Trophoblast cell (in vitro differentiated cells and primary cell): Measurements from ENCODE around the gene ABTB2.

Source experiments
- DNase-seq, 2 donors: peaks; one replicate each; pipeline ENCODE4 v3.0.0-alpha.2; 2016
- H2AFZ ChIP-seq: 2 replicates; pipeline ENCODE4 v1.6.1; 2013; ENCODE audit warnings: low read length, moderate library complexity, mild to moderate bottlenecking; ENCODE audit not compliant: insufficient read depth, poor library complexity
- H2AK5ac ChIP-seq: 2 replicates; pipeline ENCODE4 v1.6.1; 2013; ENCODE audit warnings: mild to moderate bottlenecking, low read length
- H2BK120ac ChIP-seq: 2 replicates; pipeline ENCODE4 v1.6.1; 2013; ENCODE audit warnings: low read length, mild to moderate bottlenecking, moderate library complexity; ENCODE audit not compliant: insufficient read depth, poor library complexity
- H2BK12ac ChIP-seq: 2 replicates; pipeline ENCODE4 v1.6.1; 2013; ENCODE audit warnings: mild to moderate bottlenecking, low read length, moderate library complexity
- H2BK5ac ChIP-seq: 2 replicates; pipeline ENCODE4 v1.6.1; 2013; ENCODE audit warnings: low read length, low read depth, moderate library complexity, mild to moderate bottlenecking; ENCODE audit not compliant: poor library complexity
- H3K14ac ChIP-seq: 2 replicates; pipeline ENCODE4 v1.6.1; 2013; ENCODE audit warnings: mild to moderate bottlenecking, low read length
- H3K18ac ChIP-seq: 2 replicates; pipeline ENCODE4 v1.6.1; 2013; ENCODE audit warnings: mild to moderate bottlenecking, low read length
- H3K23ac ChIP-seq: 2 replicates; pipeline ENCODE4 v1.6.1; 2013; ENCODE audit warnings: low read length
- H3K27ac ChIP-seq: 2 replicates; pipeline ENCODE4 v1.5.1; 2013; ENCODE audit warnings: low read depth, mild to moderate bottlenecking, inconsistent platforms, low read length, moderate library complexity
- H3K27me3 ChIP-seq: 2 replicates; pipeline ENCODE4 v1.6.1; 2013; ENCODE audit warnings: inconsistent platforms, mild to moderate bottlenecking, low read length, moderate library complexity; ENCODE audit not compliant: insufficient read depth
- H3K36me3 ChIP-seq, 2 experiments: 1 replicate in 1 of 2; 2 replicates in 1 of 2; pipeline ENCODE4 v1.6.1; 2013; ENCODE audit warnings: low read length in 2 of 2, mild to moderate bottlenecking in 2 of 2, moderate library complexity in 1 of 2; ENCODE audit not compliant: insufficient read depth in 2 of 2, control insufficient read depth in 1 of 2
- H3K4ac ChIP-seq: 2 replicates; pipeline ENCODE4 v1.6.1; 2013; ENCODE audit warnings: low read depth, mild to moderate bottlenecking, low read length, moderate library complexity
- H3K4me1 ChIP-seq, 2 experiments: 1 replicate in 1 of 2; 2 replicates in 1 of 2; pipeline ENCODE4 v1.6.1; 2013; ENCODE audit warnings: low read length in 2 of 2, mild to moderate bottlenecking in 2 of 2, moderate library complexity in 1 of 2; ENCODE audit not compliant: insufficient read depth in 2 of 2, control insufficient read depth in 1 of 2
- H3K4me2 ChIP-seq: 2 replicates; pipeline ENCODE4 v1.6.1; 2013; ENCODE audit warnings: inconsistent platforms, mild to moderate bottlenecking, low read length, moderate library complexity
- H3K4me3 ChIP-seq: 2 replicates; pipeline ENCODE4 v1.5.1; 2013; ENCODE audit warnings: mild to moderate bottlenecking, low read depth, low read length, inconsistent platforms
- H3K79me1 ChIP-seq: one replicate; pipeline ENCODE4 v1.6.1; 2013; ENCODE audit warnings: low read length
- H3K79me2 ChIP-seq: 2 replicates; pipeline ENCODE4 v1.6.1; 2013; ENCODE audit warnings: low read length, mild to moderate bottlenecking; ENCODE audit not compliant: control insufficient read depth, insufficient read depth, poor library complexity
- H3K9ac ChIP-seq: 2 replicates; pipeline ENCODE4 v1.6.1; 2013; ENCODE audit warnings: mild to moderate bottlenecking, low read length
- H3K9me3 ChIP-seq: 2 replicates; pipeline ENCODE4 v1.6.1; 2013; ENCODE audit warnings: low read depth, mild to moderate bottlenecking, control low read depth, inconsistent platforms, low read length; ENCODE audit not compliant: insufficient read depth
- H4K12ac ChIP-seq: 2 replicates; pipeline ENCODE4 v1.6.1; 2013; ENCODE audit warnings: low read depth, mild to moderate bottlenecking, low read length, moderate library complexity
- H4K8ac ChIP-seq: 2 replicates; pipeline ENCODE4 v1.6.1; 2013; ENCODE audit warnings: low read depth, mild to moderate bottlenecking, low read length, moderate library complexity
- H4K91ac ChIP-seq: one replicate; pipeline ENCODE4 v1.6.1; 2013; ENCODE audit warnings: low read depth, mild to moderate bottlenecking, low read length, moderate library complexity
- WGBS: extraction: QIAGEN DNeasy Blood & Tissue Kit; methylation state at CpG from one replicate; pipeline ENCODE4 v1.1.7; 2013; ENCODE audit warnings: missing lambda C conversion rate; ENCODE audit not compliant: insufficient read length, insufficient coverage; ENCODE audit errors: extremely low coverage; 5-methylcytosine and 5-hydroxymethylcytosine counted together

The ABTB2 gene

GRCh38 chr11:34382532-34383276, 24.9 kb upstream of the ABTB2 start:
- Histone ChIP-seq H3K79me1 (no peaks in the 10 kb centered on the region), H3K14ac (no peak overlapping the region), H3K4me3 (no peak overlapping the region), H3K18ac (no peak overlapping the region), H3K27ac (no peak overlapping the region), H3K4me1 (no peaks in the 10 kb centered on the region), H2AFZ (no peak overlapping the region), H2BK5ac (no peak overlapping the region), H3K4me2 (no peak overlapping the region), H3K27me3 (no peaks in the 10 kb centered on the region), H2AK5ac (no peak overlapping the region), H3K9ac (no peak overlapping the region), H4K8ac (no peak overlapping the region), H3K36me3 (no peaks in the 10 kb centered on the region), H3K9me3 (no peaks in the 10 kb centered on the region), H2BK12ac (no peak overlapping the region), H3K23ac (no peak overlapping the region), H4K91ac (no peak overlapping the region), H2BK120ac (no peak overlapping the region), H4K12ac (no peak overlapping the region), H3K4ac (no peak overlapping the region), H3K79me2 (no peaks in the 10 kb centered on the region)
- WGBS = no CpG with 5 or more reads among the region's 5 CpGs
- no peak for DNase-seq

- H3K4me1 ChIP-seq = no peaks in the 10 kb centered on the region
- no peak overlapping the region for H3K4ac ChIP-seq
- H3K9me3 ChIP-seq = peaks cover 3% of the 10 kb centered on the region
- H3K27ac ChIP-seq = no peak overlapping the region
- H3K14ac ChIP-seq = no peak overlapping the region
- H3K9ac ChIP-seq = no peak overlapping the region
- no peaks in the 10 kb centered on the region for H3K79me1 ChIP-seq
- H3K27me3 ChIP-seq = no peaks in the 10 kb centered on the region
- no peak overlapping the region for H2BK12ac ChIP-seq
- H2AK5ac ChIP-seq = no peak overlapping the region
- no CpG with 5 or more reads among the region's 1 CpG for WGBS
- H4K12ac ChIP-seq = no peak overlapping the region
- H3K79me2 ChIP-seq = no peaks in the 10 kb centered on the region
- no peak overlapping the region for H2BK120ac ChIP-seq
- H3K4me3 ChIP-seq = no peak overlapping the region
- no peak overlapping the region for H3K23ac ChIP-seq
- H4K8ac ChIP-seq = no peak overlapping the region
- H4K91ac ChIP-seq = no peak overlapping the region
- H3K18ac ChIP-seq = no peak overlapping the region
- H3K36me3 ChIP-seq = peaks cover 0 to 2% of the 10 kb centered on the region in 2 experiments
- H2BK5ac ChIP-seq = no peak overlapping the region
- no peak overlapping the region for H2AFZ ChIP-seq
- no peak for DNase-seq
- H3K4me2 ChIP-seq = no peak overlapping the region
These were observed 24.0 kb upstream of the ABTB2 start for GRCh38 chr11:34381775-34382174.

- no peak overlapping the region for H2BK5ac ChIP-seq
- no peak overlapping the region for H2BK120ac ChIP-seq
- H3K4me3 ChIP-seq = no peak overlapping the region
- H3K27ac ChIP-seq = no peak overlapping the region
- no peak overlapping the region for H4K8ac ChIP-seq
- no peak overlapping the region for H2AFZ ChIP-seq
- no peak overlapping the region for H4K12ac ChIP-seq
- peaks cover 3% of the 10 kb centered on the region for H3K9me3 ChIP-seq
- no peak overlapping the region for H3K4me2 ChIP-seq
- H3K79me2 ChIP-seq = no peaks in the 10 kb centered on the region
- H2BK12ac ChIP-seq = no peak overlapping the region
- H3K4ac ChIP-seq = no peak overlapping the region
- WGBS = no CpG with 5 or more reads among the region's 2 CpGs
- H3K27me3 ChIP-seq = no peaks in the 10 kb centered on the region
- H4K91ac ChIP-seq = no peak overlapping the region
- no peak overlapping the region for H2AK5ac ChIP-seq
- no peaks in the 10 kb centered on the region for H3K4me1 ChIP-seq
- H3K9ac ChIP-seq = no peak overlapping the region
- no peak overlapping the region for H3K18ac ChIP-seq
- no peak overlapping the region for H3K23ac ChIP-seq
- peaks cover 0 to 2% of the 10 kb centered on the region in 2 experiments for H3K36me3 ChIP-seq
- no peak for DNase-seq
- no peaks in the 10 kb centered on the region for H3K79me1 ChIP-seq
- H3K14ac ChIP-seq = no peak overlapping the region
These were observed 22.9 kb upstream of the ABTB2 start for GRCh38 chr11:34380696-34381095.

GRCh38 chr11:34379539-34379938, 21.7 kb upstream of the ABTB2 start:
- no peak overlapping the region for H2AK5ac ChIP-seq
- no peak overlapping the region for H4K12ac ChIP-seq
- H3K4me2 ChIP-seq = no peak overlapping the region
- no peak for DNase-seq
- no peak overlapping the region for H3K23ac ChIP-seq
- H2BK5ac ChIP-seq = no peak overlapping the region
- H3K4me1 ChIP-seq = no peaks in the 10 kb centered on the region
- H3K4ac ChIP-seq = no peak overlapping the region
- H3K9ac ChIP-seq = no peak overlapping the region
- H3K79me2 ChIP-seq = no peaks in the 10 kb centered on the region
- WGBS = no CpG with 5 or more reads among the region's 1 CpG
- H3K79me1 ChIP-seq = no peaks in the 10 kb centered on the region
- no peak overlapping the region for H2BK12ac ChIP-seq
- no peaks in the 10 kb centered on the region for H3K27me3 ChIP-seq
- H2BK120ac ChIP-seq = no peak overlapping the region
- H3K14ac ChIP-seq = no peak overlapping the region
- H2AFZ ChIP-seq = no peak overlapping the region
- peaks cover 0 to 2% of the 10 kb centered on the region in 2 experiments for H3K36me3 ChIP-seq
- no peak overlapping the region for H4K91ac ChIP-seq
- no peak overlapping the region for H3K18ac ChIP-seq
- H3K4me3 ChIP-seq = no peak overlapping the region
- no peak overlapping the region for H3K27ac ChIP-seq
- H4K8ac ChIP-seq = no peak overlapping the region
- H3K9me3 ChIP-seq = peaks cover 3% of the 10 kb centered on the region
